A549 (cell line): ENCODE measurements around the gene HEYL. TPM values are rescaled to one million over a fixed set of nuclear protein-coding genes. Genes with fewer than 3 reads are reported as not detected.

Experiments
- ATAC-seq, 2 experiments: fragments of 200-7000 bp in 1 of 2; fragments of >200 bp in 1 of 2; cut with Nextera tagmentation in 1 of 2; cut with Tn5 transposase in 1 of 2; 3 replicates each; pipeline versions ENCODE4 v1.8.0 to v1.9.1; 2018 to 2020; ENCODE audit warnings: mild to moderate bottlenecking in 1 of 2, moderate library complexity in 1 of 2
- CTCF ChIA-PET: fragments of 300-600 bp; sonication (Branson Sonifier 250); formaldehyde crosslinking; extraction: SDS; loops from one replicate; lab custom pipeline; 2021; ENCODE audit warnings: antibody characterized with exemption, inconsistent platforms; lab: Yijun Ruan, JAX
- POLR2A ChIA-PET: fragments of 350-600 bp; formaldehyde crosslinking; extraction: SDS; loops from one replicate; lab custom pipeline; 2021; ENCODE audit warnings: antibody characterized with exemption, inconsistent platforms; lab: Yijun Ruan, JAX
- DNase-seq, 2 experiments: peaks; one replicate each; pipeline versions ENCODE4 v3.0.0 to v3.0.0-alpha.2; 2011 to 2016; ENCODE audit warnings: low read depth in 1 of 2, low spot score in 1 of 2
- FAIRE-seq: peaks from 2 replicates; lab custom pipeline; 2011; peaks lifted over from hg19 to GRCh38; lab: Jason Lieb, UNC
- H3K27ac ChIP-seq, 2 experiments: fragments of >200 bp; sonication (Bioruptor Twin); formaldehyde crosslinking; 3 replicates each; pipeline ENCODE4 v1.5.1; 2016 to 2017
- H3K4me1 ChIP-seq: fragments of >200 bp; sonication (Bioruptor Twin); formaldehyde crosslinking; 3 replicates; pipeline ENCODE4 v1.6.1; 2016
- H3K4me2 ChIP-seq: fragments of >200 bp; sonication (Bioruptor Twin); formaldehyde crosslinking; 3 replicates; pipeline ENCODE4 v1.6.1; 2016
- H3K4me3 ChIP-seq: fragments of >200 bp; sonication (Bioruptor Twin); formaldehyde crosslinking; 3 replicates; pipeline ENCODE4 v1.5.1; 2016
- H3K9me3 ChIP-seq: fragments of >200 bp; sonication (Bioruptor Twin); formaldehyde crosslinking; 3 replicates; pipeline ENCODE4 v1.6.1; 2016
- CBX2 ChIP-seq: fragments of 200-600 bp; sonication (generic); IDR thresholded peaks from 2 replicates; pipeline ENCODE4 v1.6.1; 2016; ENCODE audit warnings: low read depth, mild to moderate bottlenecking, borderline replicate concordance
- CEBPB ChIP-seq, 2 experiments: fragments of >200 bp in 1 of 2; sonication (Bioruptor Twin) in 1 of 2; formaldehyde crosslinking in 1 of 2; IDR thresholded peaks; 2 replicates each; pipeline ENCODE4 v1.6.1; 2012 to 2016
- CHD2 ChIP-seq: fragments of 150-350 bp; IDR thresholded peaks from 2 replicates; pipeline ENCODE4 v1.6.1; 2014; ENCODE audit warnings: low read length; ENCODE audit not compliant: partially characterized antibody
- EHMT2 ChIP-seq: fragments of 200-600 bp; sonication (generic); IDR thresholded peaks from 2 replicates; pipeline ENCODE4 v1.6.1; 2016; ENCODE audit warnings: antibody characterized with exemption, low read depth, mild to moderate bottlenecking, moderate library complexity
- FOSL2 ChIP-seq, 2 experiments: fragments of 450-650 bp in 1 of 2; fragments of >200 bp in 1 of 2; sonication (Bioruptor Twin) in 1 of 2; formaldehyde crosslinking; IDR thresholded peaks; 2 replicates each; pipeline versions ENCODE4 v1.5.0 to v1.6.1; 2016 to 2020; ENCODE audit warnings: mild to moderate bottlenecking in 1 of 2, moderate library complexity in 1 of 2
- FOXS1 ChIP-seq: fragments of 250-450 bp; sonication (Bioruptor Pico); IDR thresholded peaks from 2 replicates; pipeline ENCODE4 v1.5.0; 2020; ENCODE audit warnings: mild to moderate bottlenecking, moderate library complexity
- HEYL ChIP-seq: fragments of 250-450 bp; sonication (Bioruptor Pico); IDR thresholded peaks from 2 replicates; pipeline ENCODE4 v1.8.0; 2021; ENCODE audit warnings: mild to moderate bottlenecking, moderate library complexity
- HOXA7 ChIP-seq: fragments of 250-450 bp; sonication (Bioruptor Pico); IDR thresholded peaks from 2 replicates; pipeline ENCODE4 v1.5.0; 2020; ENCODE audit warnings: mild to moderate bottlenecking, moderate library complexity
- HOXB13 ChIP-seq: fragments of 250-450 bp; sonication (Bioruptor Pico); IDR thresholded peaks from 2 replicates; pipeline ENCODE4 v1.5.0; 2020; ENCODE audit warnings: low read depth, mild to moderate bottlenecking, moderate library complexity
- HOXB5 ChIP-seq: fragments of 250-450 bp; sonication (Bioruptor Pico); IDR thresholded peaks from 2 replicates; pipeline ENCODE4 v1.5.0; 2020; ENCODE audit warnings: mild to moderate bottlenecking, moderate library complexity
- KDM1A ChIP-seq: fragments of 200-600 bp; sonication (generic); IDR thresholded peaks from 2 replicates; pipeline ENCODE4 v1.6.1; 2016; ENCODE audit warnings: low read depth, mild to moderate bottlenecking
- MAFK ChIP-seq: fragments of 450-650 bp; IDR thresholded peaks from 2 replicates; pipeline ENCODE4 v1.6.1; 2014; ENCODE audit not compliant: partially characterized antibody
- NPAS2 ChIP-seq: fragments of 250-450 bp; sonication (Bioruptor Pico); IDR thresholded peaks from 2 replicates; pipeline ENCODE4 v1.8.0; 2022; ENCODE audit warnings: mild to moderate bottlenecking, moderate library complexity, borderline replicate concordance
- PHF8 ChIP-seq: fragments of 200-600 bp; sonication (generic); IDR thresholded peaks from 2 replicates; pipeline ENCODE4 v1.6.1; 2016; ENCODE audit warnings: low read depth, mild to moderate bottlenecking, antibody characterized with exemption, moderate library complexity, borderline replicate concordance
- RAD21 ChIP-seq, 2 experiments: fragments of >200 bp in 1 of 2; sonication (Bioruptor Twin) in 1 of 2; formaldehyde crosslinking in 1 of 2; IDR thresholded peaks in 1 of 2; conservative IDR thresholded peaks in 1 of 2; 2 replicates in 1 of 2; 3 replicates in 1 of 2; pipeline ENCODE4 v1.6.1; 2012 to 2018; ENCODE audit warnings: inconsistent platforms in 1 of 2
- RCOR1 ChIP-seq: fragments of 150-350 bp; IDR thresholded peaks from 2 replicates; pipeline ENCODE4 v1.6.1; 2014; ENCODE audit warnings: antibody characterized with exemption, low read length, low read depth
- RFX5 ChIP-seq: fragments of 450-650 bp; IDR thresholded peaks from 2 replicates; pipeline ENCODE4 v1.7.1; 2014; ENCODE audit warnings: antibody characterized with exemption, mild to moderate bottlenecking, moderate library complexity
- RNF2 ChIP-seq: fragments of 200-600 bp; sonication (generic); IDR thresholded peaks from 2 replicates; pipeline ENCODE4 v1.6.1; 2016; ENCODE audit warnings: low read depth, mild to moderate bottlenecking, antibody characterized with exemption, moderate library complexity, borderline replicate concordance
- SMC3 ChIP-seq: fragments of >200 bp; sonication (Bioruptor Twin); formaldehyde crosslinking; IDR thresholded peaks from 3 replicates; pipeline ENCODE4 v1.6.1; 2018; ENCODE audit warnings: inconsistent platforms
- SREBF2 ChIP-seq: fragments of 450-650 bp; IDR thresholded peaks from 2 replicates; pipeline ENCODE4 v1.6.1; 2014; ENCODE audit warnings: mild to moderate bottlenecking, moderate library complexity
- TP53 ChIP-seq: fragments of 250-450 bp; sonication (Bioruptor Pico); IDR thresholded peaks from 2 replicates; pipeline ENCODE4 v1.5.0; 2021; ENCODE audit warnings: mild to moderate bottlenecking, moderate library complexity
- USF2 ChIP-seq: fragments of 450-650 bp; IDR thresholded peaks from 2 replicates; pipeline ENCODE4 v1.6.1; 2014; ENCODE audit warnings: antibody characterized with exemption
- ZFP36 ChIP-seq: fragments of 450-650 bp; IDR thresholded peaks from 2 replicates; pipeline ENCODE4 v1.6.1; 2014; ENCODE audit warnings: borderline replicate concordance; ENCODE audit not compliant: partially characterized antibody
- ZSCAN20 ChIP-seq: fragments of 250-450 bp; sonication (Bioruptor Pico); IDR thresholded peaks from 2 replicates; pipeline ENCODE4 v1.8.0; 2022; ENCODE audit warnings: mild to moderate bottlenecking, moderate library complexity
- WGBS: methylation state at CpG from one replicate; pipeline ENCODE4 v1.1.6; 2017; ENCODE audit errors: missing lambda C conversion rate; 5-methylcytosine and 5-hydroxymethylcytosine counted together
- polyA plus RNA-seq, 4 experiments: library from polyadenylated mRNA; depleted of rRNA in 3 of 4; stranded (reverse); fragments of >200 nt; fragmentation: RNase III in 1 of 4; extraction: RNeasy Plus Mini Kit Qiagen cat#74134 plus additional on column Dnase treatment in 1 of 4; gene quantifications; 2 replicates in 3 of 4; 3 replicates in 1 of 4; pipeline ENCODE4 v1.2.3, GENCODE V29; 2011 to 2017
- TF ChIP-seq, protein P1 (sequence below): fragments of >200 bp; sonication (Bioruptor Twin); formaldehyde crosslinking; IDR thresholded peaks from 3 replicates; pipeline ENCODE4 v1.5.1; 2016
- TF ChIP-seq, protein P2 (sequence below): IDR thresholded peaks from 2 replicates; pipeline ENCODE4 v1.6.1; 2012; ENCODE audit warnings: low read depth, borderline replicate concordance
- TF ChIP-seq, protein P3 (sequence below): fragments of 250-450 bp; sonication (Bioruptor Pico); IDR thresholded peaks from 2 replicates; pipeline ENCODE4 v1.5.0; 2020; ENCODE audit warnings: low read depth, mild to moderate bottlenecking, moderate library complexity
- TF ChIP-seq, protein P4 (sequence below): fragments of >200 bp; sonication (Bioruptor Twin); formaldehyde crosslinking; IDR thresholded peaks from 3 replicates; pipeline ENCODE4 v1.6.1; 2016
- TF ChIP-seq, protein P5 (sequence below): fragments of 250-450 bp; sonication (Bioruptor Pico); IDR thresholded peaks from 2 replicates; pipeline ENCODE4 v1.5.0; 2021; ENCODE audit warnings: mild to moderate bottlenecking, moderate library complexity, borderline replicate concordance

Gene HEYL
- polyA plus RNA-seq, 2 of the 4 experiments (the other 2 are of a cell fraction): 2.2 to 2.3 TPM

GRCh38 chr1:39635871-39636210 lies 3.6 kb downstream of the HEYL start:
- H3K27ac ChIP-seq: no peak overlapping the region
- H3K9me3 ChIP-seq: no peaks in the 10 kb centered on the region
- WGBS: 70% methylated on average over 2 of the region's 2 CpGs
- ChIA-PET CTCF (interaction anchor here (0.9 to 3.6 kb wide), 3 partner anchors 9 to 30 kb away, joined by 3 to 12 read pairs (median 4); no protein-coding TSS in a partner anchor), POLR2A (no interaction called here)
- no peak for DNase-seq
- H3K4me2 ChIP-seq: no peak overlapping the region
- H3K4me3 ChIP-seq: no peak overlapping the region
- no peak for ATAC-seq
- TF ChIP-seq ZSCAN20 (CRISPR knock-in tag) (no peak), RFX5 (no peak), HEYL (no peak), FOXS1 (CRISPR knock-in tag) (no peak), HOXA7 (no peak), FOSL2 (IDR thresholded peaks at IDR 0.05) (no peak), FOSL2 (CRISPR knock-in tag; IDR thresholded peaks at IDR 0.05) (no peak), HOXB13 (CRISPR knock-in tag) (no peak), TP53 (CRISPR knock-in tag) (no peak), NPAS2 (no peak), EHMT2 (no peak), ZFP36 (no peak), HOXB5 (CRISPR knock-in tag) (no peak), PHF8 (no peak), RAD21 (conservative IDR thresholded peaks at IDR 0.05 in 1 of 2, IDR thresholded peaks at IDR 0.05 in 1 of 2) (no peak), SREBF2 (no peak)
- TF ChIP-seq, protein P1, sequence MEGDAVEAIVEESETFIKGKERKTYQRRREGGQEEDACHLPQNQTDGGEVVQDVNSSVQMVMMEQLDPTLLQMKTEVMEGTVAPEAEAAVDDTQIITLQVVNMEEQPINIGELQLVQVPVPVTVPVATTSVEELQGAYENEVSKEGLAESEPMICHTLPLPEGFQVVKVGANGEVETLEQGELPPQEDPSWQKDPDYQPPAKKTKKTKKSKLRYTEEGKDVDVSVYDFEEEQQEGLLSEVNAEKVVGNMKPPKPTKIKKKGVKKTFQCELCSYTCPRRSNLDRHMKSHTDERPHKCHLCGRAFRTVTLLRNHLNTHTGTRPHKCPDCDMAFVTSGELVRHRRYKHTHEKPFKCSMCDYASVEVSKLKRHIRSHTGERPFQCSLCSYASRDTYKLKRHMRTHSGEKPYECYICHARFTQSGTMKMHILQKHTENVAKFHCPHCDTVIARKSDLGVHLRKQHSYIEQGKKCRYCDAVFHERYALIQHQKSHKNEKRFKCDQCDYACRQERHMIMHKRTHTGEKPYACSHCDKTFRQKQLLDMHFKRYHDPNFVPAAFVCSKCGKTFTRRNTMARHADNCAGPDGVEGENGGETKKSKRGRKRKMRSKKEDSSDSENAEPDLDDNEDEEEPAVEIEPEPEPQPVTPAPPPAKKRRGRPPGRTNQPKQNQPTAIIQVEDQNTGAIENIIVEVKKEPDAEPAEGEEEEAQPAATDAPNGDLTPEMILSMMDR: no peak
- TF ChIP-seq, protein P2, sequence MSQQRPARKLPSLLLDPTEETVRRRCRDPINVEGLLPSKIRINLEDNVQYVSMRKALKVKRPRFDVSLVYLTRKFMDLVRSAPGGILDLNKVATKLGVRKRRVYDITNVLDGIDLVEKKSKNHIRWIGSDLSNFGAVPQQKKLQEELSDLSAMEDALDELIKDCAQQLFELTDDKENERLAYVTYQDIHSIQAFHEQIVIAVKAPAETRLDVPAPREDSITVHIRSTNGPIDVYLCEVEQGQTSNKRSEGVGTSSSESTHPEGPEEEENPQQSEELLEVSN: no peak
- TF ChIP-seq, protein P3, sequence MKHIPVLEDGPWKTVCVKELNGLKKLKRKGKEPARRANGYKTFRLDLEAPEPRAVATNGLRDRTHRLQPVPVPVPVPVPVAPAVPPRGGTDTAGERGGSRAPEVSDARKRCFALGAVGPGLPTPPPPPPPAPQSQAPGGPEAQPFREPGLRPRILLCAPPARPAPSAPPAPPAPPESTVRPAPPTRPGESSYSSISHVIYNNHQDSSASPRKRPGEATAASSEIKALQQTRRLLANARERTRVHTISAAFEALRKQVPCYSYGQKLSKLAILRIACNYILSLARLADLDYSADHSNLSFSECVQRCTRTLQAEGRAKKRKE: no peak
- TF ChIP-seq, protein P4, sequence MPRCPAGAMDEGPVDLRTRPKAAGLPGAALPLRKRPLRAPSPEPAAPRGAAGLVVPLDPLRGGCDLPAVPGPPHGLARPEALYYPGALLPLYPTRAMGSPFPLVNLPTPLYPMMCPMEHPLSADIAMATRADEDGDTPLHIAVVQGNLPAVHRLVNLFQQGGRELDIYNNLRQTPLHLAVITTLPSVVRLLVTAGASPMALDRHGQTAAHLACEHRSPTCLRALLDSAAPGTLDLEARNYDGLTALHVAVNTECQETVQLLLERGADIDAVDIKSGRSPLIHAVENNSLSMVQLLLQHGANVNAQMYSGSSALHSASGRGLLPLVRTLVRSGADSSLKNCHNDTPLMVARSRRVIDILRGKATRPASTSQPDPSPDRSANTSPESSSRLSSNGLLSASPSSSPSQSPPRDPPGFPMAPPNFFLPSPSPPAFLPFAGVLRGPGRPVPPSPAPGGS: no peak
- H3K4me1 ChIP-seq: no peaks in the 10 kb centered on the region
- FAIRE-seq: no peak

DNA sequence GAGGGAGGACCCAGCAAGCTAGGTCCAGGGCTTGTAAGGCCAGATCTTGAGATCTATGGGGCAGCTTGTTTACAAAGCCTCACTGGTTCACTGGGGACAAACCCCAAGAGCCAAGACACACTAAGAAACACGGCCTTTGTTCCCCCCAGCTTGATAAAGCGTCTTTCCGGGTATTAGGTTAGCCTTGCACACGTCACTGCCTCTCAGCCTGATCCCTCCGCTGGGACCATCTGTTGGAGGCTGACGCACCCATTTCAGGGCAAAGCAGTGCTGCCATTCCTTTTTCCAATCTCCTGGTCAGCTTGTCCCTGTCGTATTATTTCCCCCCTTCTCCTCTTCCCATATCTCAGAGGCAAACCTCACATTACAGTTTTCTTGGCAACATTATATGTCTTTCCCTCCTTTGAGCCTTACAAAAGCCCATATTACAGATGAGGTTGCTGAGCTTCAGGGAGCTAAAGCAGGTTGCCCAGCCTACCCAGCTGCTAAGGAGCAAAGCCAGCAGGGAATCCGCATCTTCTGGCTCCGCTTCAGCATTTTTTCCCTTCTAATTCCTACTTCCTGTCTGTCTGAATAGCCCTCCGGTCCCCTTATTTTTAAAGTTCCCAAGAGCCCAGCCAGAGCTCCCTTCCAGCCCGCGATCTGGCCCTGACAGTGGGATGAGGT lies 4.1 kb downstream of the HEYL start:
- ChIA-PET POLR2A (no interaction called here), CTCF (interaction anchor here (0.9 to 3.6 kb wide), 6 partner anchors 9 to 29 kb away, joined by 3 to 12 read pairs (median 3); no protein-coding TSS in a partner anchor)
- H3K27ac ChIP-seq: no peak overlapping the region
- H3K4me3 ChIP-seq: no peak overlapping the region
- no peak for FAIRE-seq
- WGBS: 82% methylated on average over 12 of the region's 12 CpGs
- no peaks in the 10 kb centered on the region for H3K9me3 ChIP-seq
- H3K4me2 ChIP-seq: no peak overlapping the region
- no peak for ATAC-seq
- TF ChIP-seq NPAS2: no peak
- TF ChIP-seq CBX2: no peak
- TF ChIP-seq, protein P2: no peak
- no peak for TF ChIP-seq MAFK
- TF ChIP-seq CHD2: no peak
- TF ChIP-seq SMC3: no peak
- TF ChIP-seq FOSL2 (IDR thresholded peaks at IDR 0.05): no peak
- no peak for TF ChIP-seq FOSL2 (CRISPR knock-in tag; IDR thresholded peaks at IDR 0.05)
- no peak for TF ChIP-seq CEBPB (IDR thresholded peaks at IDR 0.05)
- TF ChIP-seq HEYL: no peak
- TF ChIP-seq KDM1A: no peak
- TF ChIP-seq, protein P5, sequence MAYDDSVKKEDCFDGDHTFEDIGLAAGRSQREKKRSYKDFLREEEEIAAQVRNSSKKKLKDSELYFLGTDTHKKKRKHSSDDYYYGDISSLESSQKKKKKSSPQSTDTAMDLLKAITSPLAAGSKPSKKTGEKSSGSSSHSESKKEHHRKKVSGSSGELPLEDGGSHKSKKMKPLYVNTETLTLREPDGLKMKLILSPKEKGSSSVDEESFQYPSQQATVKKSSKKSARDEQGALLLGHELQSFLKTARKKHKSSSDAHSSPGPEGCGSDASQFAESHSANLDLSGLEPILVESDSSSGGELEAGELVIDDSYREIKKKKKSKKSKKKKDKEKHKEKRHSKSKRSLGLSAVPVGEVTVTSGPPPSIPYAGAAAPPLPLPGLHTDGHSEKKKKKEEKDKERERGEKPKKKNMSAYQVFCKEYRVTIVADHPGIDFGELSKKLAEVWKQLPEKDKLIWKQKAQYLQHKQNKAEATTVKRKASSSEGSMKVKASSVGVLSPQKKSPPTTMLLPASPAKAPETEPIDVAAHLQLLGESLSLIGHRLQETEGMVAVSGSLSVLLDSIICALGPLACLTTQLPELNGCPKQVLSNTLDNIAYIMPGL (CRISPR knock-in tag): no peak
- no peak for TF ChIP-seq RAD21 (conservative IDR thresholded peaks at IDR 0.05 in 1 of 2, IDR thresholded peaks at IDR 0.05 in 1 of 2)
- no peak for TF ChIP-seq RCOR1
- no peak for TF ChIP-seq RNF2
- TF ChIP-seq USF2: no peak
- H3K4me1 ChIP-seq: no peaks in the 10 kb centered on the region
- no peak for DNase-seq
